D721Med (cell line): Measurements from ENCODE around the gene NDUFV1.

Experiments used
- DNase-seq: peaks from one replicate; pipeline ENCODE4 v3.0.0; 2011; ENCODE audit warnings: low spot score; ENCODE audit not compliant: insufficient read length
- FAIRE-seq: peaks from 2 replicates; lab custom pipeline; 2011; peaks lifted over from hg19 to GRCh38; lab: Jason Lieb, UNC
- TF ChIP-seq, protein P1 (sequence below): IDR thresholded peaks from 2 replicates; pipeline ENCODE4 v1.5.1; 2012; ENCODE audit warnings: mild to moderate bottlenecking, control low read depth; ENCODE audit not compliant: insufficient read depth; ENCODE audit errors: missing control alignments

Gene NDUFV1

DNA sequence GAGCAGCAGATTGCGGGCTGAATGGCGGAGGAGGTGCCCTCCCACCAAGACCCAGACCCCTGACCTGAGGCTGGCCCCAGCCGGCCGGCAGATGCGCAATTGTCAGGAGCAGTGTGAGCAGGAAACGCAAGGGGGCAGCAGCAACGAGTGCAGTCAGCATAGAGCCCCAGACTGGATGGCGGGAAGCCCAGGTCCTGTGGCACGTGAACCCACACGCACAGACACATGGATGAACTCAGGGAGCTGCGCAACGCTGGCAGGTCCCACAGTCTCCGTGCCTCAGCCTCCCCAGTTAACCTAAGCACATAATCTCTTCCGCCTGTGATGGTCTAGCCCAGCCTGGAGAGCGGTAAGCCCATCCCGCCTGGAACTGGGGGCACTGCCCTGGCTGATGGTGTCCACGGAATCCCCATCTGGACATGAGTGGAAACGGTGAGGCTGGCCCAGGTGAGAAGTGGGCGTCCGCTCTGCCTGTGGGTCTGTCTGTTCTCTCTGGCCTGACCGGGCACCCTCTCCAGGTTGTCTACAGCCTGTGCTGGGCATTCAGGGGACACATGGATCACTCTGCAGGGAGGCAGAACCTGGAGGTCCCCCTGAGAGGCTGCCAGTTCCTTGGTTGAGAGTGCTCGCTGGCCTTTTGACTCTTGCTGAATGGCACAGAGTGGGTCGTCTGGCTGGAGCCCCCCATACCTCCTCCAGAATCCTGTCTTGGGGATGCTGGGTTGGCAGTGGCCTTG is 33.5 kb downstream of the NDUFV1 start:
- TF ChIP-seq, protein P1, sequence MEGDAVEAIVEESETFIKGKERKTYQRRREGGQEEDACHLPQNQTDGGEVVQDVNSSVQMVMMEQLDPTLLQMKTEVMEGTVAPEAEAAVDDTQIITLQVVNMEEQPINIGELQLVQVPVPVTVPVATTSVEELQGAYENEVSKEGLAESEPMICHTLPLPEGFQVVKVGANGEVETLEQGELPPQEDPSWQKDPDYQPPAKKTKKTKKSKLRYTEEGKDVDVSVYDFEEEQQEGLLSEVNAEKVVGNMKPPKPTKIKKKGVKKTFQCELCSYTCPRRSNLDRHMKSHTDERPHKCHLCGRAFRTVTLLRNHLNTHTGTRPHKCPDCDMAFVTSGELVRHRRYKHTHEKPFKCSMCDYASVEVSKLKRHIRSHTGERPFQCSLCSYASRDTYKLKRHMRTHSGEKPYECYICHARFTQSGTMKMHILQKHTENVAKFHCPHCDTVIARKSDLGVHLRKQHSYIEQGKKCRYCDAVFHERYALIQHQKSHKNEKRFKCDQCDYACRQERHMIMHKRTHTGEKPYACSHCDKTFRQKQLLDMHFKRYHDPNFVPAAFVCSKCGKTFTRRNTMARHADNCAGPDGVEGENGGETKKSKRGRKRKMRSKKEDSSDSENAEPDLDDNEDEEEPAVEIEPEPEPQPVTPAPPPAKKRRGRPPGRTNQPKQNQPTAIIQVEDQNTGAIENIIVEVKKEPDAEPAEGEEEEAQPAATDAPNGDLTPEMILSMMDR: peak; percentile 69
- DNase-seq (peak; percentile 66), FAIRE-seq (no peak)

DNA sequence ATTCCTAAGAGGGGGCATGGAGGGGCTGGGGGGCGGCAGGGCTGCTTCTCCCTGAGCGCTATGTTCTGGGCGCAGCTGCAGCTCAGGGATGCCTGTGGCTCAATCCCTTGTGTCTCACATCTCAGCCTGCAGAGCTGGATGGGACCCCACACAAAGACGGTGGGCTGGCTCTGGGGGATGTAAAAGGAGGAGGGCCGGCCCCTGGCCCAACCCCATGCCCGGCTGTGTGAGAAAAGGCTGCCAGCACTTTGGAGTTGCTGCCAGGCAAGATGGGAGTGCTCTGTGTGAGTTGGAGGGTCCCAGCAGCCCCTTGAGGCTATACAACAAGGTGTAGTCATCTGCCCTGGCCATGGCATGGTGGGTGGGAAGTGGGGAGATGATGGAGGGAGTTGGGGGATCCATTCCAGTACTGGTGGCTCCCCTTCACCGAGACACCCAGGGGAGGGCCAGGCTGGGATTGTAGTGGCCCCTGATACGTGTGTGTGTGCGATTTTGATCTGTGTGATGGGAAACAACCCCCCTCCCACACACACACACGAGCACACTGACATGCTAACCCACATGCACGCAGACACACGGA is 34.1 kb downstream of the NDUFV1 start:
- TF ChIP-seq, protein P1: no peak
- FAIRE-seq: no peak
- no peak for DNase-seq

DNA sequence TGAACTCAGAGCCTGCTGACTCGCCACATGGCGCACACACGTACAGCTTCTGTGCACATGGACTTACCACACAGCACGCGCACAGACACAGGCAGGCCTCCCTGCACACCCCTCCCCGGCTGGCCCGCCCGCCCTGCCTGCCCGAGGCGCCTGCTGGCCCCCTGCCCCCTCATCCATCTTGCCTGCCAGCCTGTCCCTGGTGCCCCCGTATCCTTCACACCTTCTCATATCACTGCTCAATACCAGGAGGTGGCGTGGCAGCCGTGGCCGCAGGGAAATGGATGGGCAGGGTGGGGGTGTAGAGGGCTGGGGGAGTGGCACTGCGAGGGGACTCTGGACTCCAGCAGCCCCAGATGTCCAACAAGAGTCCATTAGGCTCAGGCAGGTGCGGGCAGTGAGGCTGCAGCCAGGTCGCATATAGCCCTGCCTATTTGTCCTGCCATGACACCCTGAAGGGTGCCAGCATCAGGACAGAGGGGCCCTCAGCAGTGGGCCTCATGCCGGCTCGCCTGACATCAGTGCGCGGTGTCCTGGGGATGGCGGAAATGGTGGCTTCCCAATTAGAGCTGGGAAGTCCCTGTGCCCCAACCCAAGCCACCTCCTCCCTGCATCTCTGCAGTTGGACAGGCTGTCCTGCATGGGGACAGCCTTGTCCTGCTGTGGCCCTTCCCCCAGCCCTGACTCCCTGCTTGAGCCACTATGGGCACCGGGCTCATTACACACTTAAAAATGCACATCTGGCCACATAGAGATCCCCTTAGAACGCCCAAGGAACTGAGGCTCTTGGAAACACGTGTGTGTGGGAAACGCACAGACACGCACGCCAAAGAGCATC is 34.8 kb downstream of the NDUFV1 start:
- TF ChIP-seq, protein P1: no peak
- peak; percentile 15 for DNase-seq
- no peak for FAIRE-seq

DNA sequence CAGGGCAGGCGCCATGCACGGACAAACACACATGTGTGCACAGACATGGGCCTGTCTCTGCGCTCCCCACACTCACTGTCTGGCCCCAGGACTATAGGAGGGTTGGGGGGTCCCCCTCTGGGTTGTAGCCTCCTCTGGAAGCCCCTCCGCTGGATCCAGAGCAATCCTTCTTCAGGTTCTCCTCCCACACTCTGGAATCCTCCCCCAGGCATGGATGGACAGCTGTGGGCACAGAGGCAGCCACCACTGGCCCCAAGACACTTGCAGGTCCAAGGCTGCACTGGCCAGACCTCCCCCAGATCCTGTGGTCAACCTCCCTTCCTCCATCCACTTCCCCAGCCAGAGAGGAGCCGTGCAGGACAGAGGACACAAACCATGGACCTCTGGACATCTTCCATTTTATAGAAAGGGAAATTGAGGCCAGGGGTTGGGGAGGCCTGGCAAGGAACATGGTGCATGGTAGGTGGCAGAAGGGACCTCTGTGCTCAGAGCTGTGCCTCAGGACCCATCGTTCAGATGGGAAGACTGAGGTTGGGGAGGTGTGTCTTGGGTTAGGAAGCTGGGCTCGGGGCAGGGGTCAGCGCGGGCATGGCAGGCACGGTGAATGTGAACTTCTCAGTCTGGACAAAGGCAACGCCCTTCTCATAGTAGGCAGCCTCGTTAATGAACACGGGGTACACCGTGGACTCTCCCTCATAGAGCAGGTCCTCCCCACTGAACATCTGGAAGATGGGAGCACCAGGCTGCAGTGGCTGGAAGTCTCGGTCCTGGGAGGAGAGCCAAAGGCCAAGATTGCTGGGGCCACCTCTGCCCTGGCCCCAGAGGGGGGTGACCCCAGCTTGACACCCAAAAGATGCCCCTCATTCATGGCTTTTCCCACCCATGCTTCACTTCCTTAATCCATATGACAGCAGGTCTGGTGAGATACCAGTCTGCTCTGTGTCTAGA is 35.7 kb downstream of the NDUFV1 start:
- no peak for FAIRE-seq
- TF ChIP-seq, protein P1: no peak
- DNase-seq: no peak

DNA sequence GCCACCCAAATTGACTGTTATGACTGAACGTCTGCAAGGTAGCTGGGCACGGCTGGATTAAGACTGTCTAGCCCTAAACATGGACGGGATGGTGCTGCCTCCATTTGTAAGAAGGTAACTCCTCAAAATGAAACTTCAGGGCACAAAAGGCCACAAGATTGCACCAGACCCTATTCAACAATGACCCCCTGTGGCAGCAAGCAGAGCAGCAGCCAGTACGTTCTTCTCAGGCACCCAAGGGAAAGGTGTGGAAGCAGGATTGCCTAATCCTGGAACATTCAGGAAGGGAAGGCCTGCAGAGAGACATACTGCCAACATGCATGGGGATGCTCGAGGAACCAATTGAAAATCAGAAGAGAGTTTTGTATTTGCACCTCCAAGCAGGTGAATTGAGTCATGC is 37.3 kb downstream of the NDUFV1 start:
- TF ChIP-seq, protein P1: peak; percentile 30
- FAIRE-seq (no peak), DNase-seq (no peak)
